Endothelial cell of umbilical vein (primary cell): Measurements from ENCODE around the gene MTA1. TPM values are rescaled to one million over a fixed set of nuclear protein-coding genes. Genes with fewer than 3 reads are reported as not detected.

Experiments
- BruUV-seq: library from RNA; stranded (reverse); fragments of 400-500 nt; replicated peaks from 2 replicates; lab custom pipeline; 2021; lab: Mats Ljungman, UMichigan
- CTCF ChIA-PET: fragments of 300-600, 350-600 bp; sonication (Branson Sonifier 250); formaldehyde crosslinking; loops from one replicate; lab custom pipeline; 2021; ENCODE audit warnings: antibody characterized with exemption, inconsistent platforms; lab: Charles Lee
- POLR2A ChIA-PET: fragments of 300-600, 350-600 bp; sonication (Branson Sonifier 250); formaldehyde crosslinking; loops from one replicate; lab custom pipeline; 2021; ENCODE audit warnings: antibody characterized with exemption, inconsistent platforms; lab: Charles Lee
- DNase-seq: peaks from one replicate; pipeline ENCODE4 v3.0.0-alpha.2; 2011; ENCODE audit warnings: low read depth, low spot score
- FAIRE-seq: peaks from 2 replicates; lab custom pipeline; 2011; peaks lifted over from hg19 to GRCh38; lab: Jason Lieb, UNC
- H2AFZ ChIP-seq: 2 replicates; pipeline ENCODE4 v1.6.0; 2012; ENCODE audit warnings: low read depth, low read length, control low read depth, inconsistent platforms
- H3K27ac ChIP-seq: 2 replicates; pipeline ENCODE4 v1.5.1; 2011; ENCODE audit warnings: low read depth, mild to moderate bottlenecking, control low read depth, low read length, moderate library complexity; ENCODE audit not compliant: insufficient read depth
- H3K27me3 ChIP-seq, 2 experiments: 2 replicates each; pipeline versions ENCODE4 v1.6.0 to v1.6.1; 2011; ENCODE audit warnings: low read length in 2 of 2, mixed read lengths in 1 of 2; ENCODE audit not compliant: control insufficient read depth in 2 of 2, insufficient read depth in 2 of 2
- H3K36me3 ChIP-seq, 2 experiments: 2 replicates in 1 of 2; 3 replicates in 1 of 2; pipeline ENCODE4 v1.5.1; 2011; ENCODE audit warnings: low read length in 2 of 2, mild to moderate bottlenecking in 1 of 2, moderate library complexity in 1 of 2; ENCODE audit not compliant: control insufficient read depth in 2 of 2, insufficient read depth in 2 of 2; ENCODE audit errors: extremely low read depth in 1 of 2
- H3K4me1 ChIP-seq: 3 replicates; pipeline ENCODE4 v1.5.1; 2011; ENCODE audit warnings: mild to moderate bottlenecking, low read length; ENCODE audit not compliant: control insufficient read depth, insufficient read depth; ENCODE audit errors: extremely low read depth
- H3K4me2 ChIP-seq: 2 replicates; pipeline ENCODE4 v1.6.1; 2011; ENCODE audit warnings: low read length, control low read depth, mixed read lengths; ENCODE audit not compliant: insufficient read depth
- H3K4me3 ChIP-seq, 3 experiments: fragments of 200-600 bp in 1 of 3; sonication (generic), shearing (Covaris generic) in 1 of 3; replicated peaks in 1 of 3; 2 replicates each; pipeline ENCODE4 v1.5.1; 2011 to 2016; ENCODE audit warnings: control low read depth in 3 of 3, low read length in 3 of 3, mild to moderate bottlenecking in 2 of 3, inconsistent platforms in 1 of 3, low read depth in 1 of 3, moderate library complexity in 1 of 3; ENCODE audit not compliant: insufficient read depth in 1 of 3
- H3K79me2 ChIP-seq: 2 replicates; pipeline ENCODE4 v1.6.0; 2012; ENCODE audit warnings: low read length, inconsistent platforms; ENCODE audit not compliant: control insufficient read depth, insufficient read depth
- H3K9ac ChIP-seq: replicated peaks from 2 replicates; pipeline ENCODE3; 2011; ENCODE audit warnings: low read length, control low read depth; ENCODE audit not compliant: insufficient read depth; ENCODE audit errors: extremely low read depth
- H3K9me1 ChIP-seq: replicated peaks from 3 replicates; pipeline ENCODE4 v1.6.0; 2011; ENCODE audit warnings: mild to moderate bottlenecking, low read length; ENCODE audit not compliant: control insufficient read depth, insufficient read depth; ENCODE audit errors: extremely low read depth
- H3K9me3 ChIP-seq: replicated peaks from 2 replicates; pipeline ENCODE4 v1.5.1; 2012; ENCODE audit warnings: low read length, inconsistent platforms; ENCODE audit not compliant: control insufficient read depth, insufficient read depth
- H4K20me1 ChIP-seq: replicated peaks from 2 replicates; pipeline ENCODE3; 2011; ENCODE audit warnings: mild to moderate bottlenecking, low read length; ENCODE audit not compliant: control insufficient read depth, insufficient read depth; ENCODE audit errors: extremely low read depth
- EZH2 ChIP-seq: IDR thresholded peaks from 2 replicates; pipeline ENCODE4 v1.6.1; 2012; ENCODE audit warnings: borderline replicate concordance, low read depth, mild to moderate bottlenecking, moderate library complexity, low read length, inconsistent platforms; ENCODE audit not compliant: severe bottlenecking
- FOS ChIP-seq: IDR thresholded peaks from 2 replicates; pipeline ENCODE4 v1.6.1; 2011; ENCODE audit warnings: mild to moderate bottlenecking, low read length, moderate library complexity, borderline replicate concordance; ENCODE audit not compliant: insufficient read depth
- GATA2 ChIP-seq: IDR thresholded peaks from 2 replicates; pipeline ENCODE4 v1.7.0; 2011; ENCODE audit warnings: low read depth, mild to moderate bottlenecking, moderate library complexity, mixed read lengths, low read length; ENCODE audit not compliant: insufficient read length, insufficient read depth
- JUN ChIP-seq: IDR thresholded peaks from 2 replicates; pipeline ENCODE4 v1.6.1; 2011; ENCODE audit warnings: borderline replicate concordance, low read depth; ENCODE audit not compliant: insufficient read length, insufficient read depth
- MAX ChIP-seq: IDR thresholded peaks from 2 replicates; pipeline ENCODE4 v1.6.1; 2011; ENCODE audit not compliant: insufficient read depth, insufficient read length
- MYC ChIP-seq: IDR thresholded peaks from one replicate; pipeline ENCODE4 v1.6.1; 2011; ENCODE audit warnings: mild to moderate bottlenecking, low read depth, low read length
- POLR2A ChIP-seq: IDR thresholded peaks from 2 replicates; pipeline ENCODE4 v1.6.1; 2012; ENCODE audit warnings: low read depth, mild to moderate bottlenecking, control low read depth, low read length
- POLR2AphosphoS5 ChIP-seq: IDR thresholded peaks from 2 replicates; pipeline ENCODE4 v1.6.1; 2012; ENCODE audit warnings: low read depth, mild to moderate bottlenecking, control low read depth, low read length, moderate library complexity; ENCODE audit not compliant: insufficient read depth
- dilution Hi-C: fragments of 300-500 bp; cut with MboI; formaldehyde crosslinking; loops from one replicate; pipeline ENCODE4 v1.15.0; 2019; ENCODE audit warnings: low sequenced_read_pairs; ENCODE audit not compliant: extremely low pct_ligation_motif_present
- intact Hi-C: fragments of 100-400 bp; cut with micrococcal nuclease; formaldehyde crosslinking; loops from one replicate; pipeline ENCODE4 v1.10.0; 2022
- polyA plus RNA-seq, 4 experiments: library from polyadenylated mRNA; depleted of rRNA in 3 of 4; stranded (reverse) in 3 of 4; unstranded in 1 of 4; fragments of >200 nt; gene quantifications; 2 replicates each; pipeline versions ENCODE4 v1.2.1 to v1.2.3, GENCODE V29; 2011 to 2012; ENCODE audit warnings: missing spikeins in 1 of 4
- total RNA-seq: library from RNA; stranded (reverse); gene quantifications from 2 replicates; pipeline ENCODE4 v1.2.3, GENCODE V29; 2021
- TF ChIP-seq, protein P1 (sequence below), 2 donors: IDR thresholded peaks; 1 replicate in 1 of 2; 2 replicates in 1 of 2; pipeline ENCODE4 v1.5.1; 2011; ENCODE audit warnings: low read length in 2 of 2, mild to moderate bottlenecking in 2 of 2, moderate library complexity in 2 of 2, control low read depth in 1 of 2, inconsistent platforms in 1 of 2, low read depth in 1 of 2; ENCODE audit not compliant: insufficient read depth in 1 of 2; ENCODE audit errors: extremely low read depth in 1 of 2

MTA1 gene
- total and polyA plus RNA-seq, 2 donors (not counting 3 experiments of a cell fraction or from before 2014, with no cell fraction given) = 85.2 to 167 TPM

GRCh38 chr14:105460116-105460515 is 40.5 kb downstream of the MTA1 start:
- no TSS peak for BruUV-seq
- Histone ChIP-seq H2AFZ (no peak overlapping the region), H3K9me3 (no peaks in the 10 kb centered on the region), H3K36me3 (peaks cover 7 to 63% of the 10 kb centered on the region in 2 experiments), H3K4me2 (no peak overlapping the region), H3K9me1 (no peaks in the 10 kb centered on the region), H3K79me2 (no peaks in the 10 kb centered on the region), H3K4me1 (no peaks in the 10 kb centered on the region), H3K4me3 (no peak overlapping the region), H3K27ac (no peak overlapping the region), H4K20me1 (no peaks in the 10 kb centered on the region), H3K27me3 (no peaks in the 10 kb centered on the region), H3K9ac (no peak overlapping the region)
- dilution Hi-C loops (no loop called here), intact Hi-C loops (no loop called here)
- ChIA-PET CTCF (no interaction called here), POLR2A (no interaction called here)
- FAIRE-seq (no peak), DNase-seq (no peak)
- TF ChIP-seq MAX = no peak
- no peak for TF ChIP-seq JUN
- TF ChIP-seq FOS = no peak
- TF ChIP-seq EZH2 = no peak
- TF ChIP-seq GATA2 = no peak
- TF ChIP-seq, protein P1, sequence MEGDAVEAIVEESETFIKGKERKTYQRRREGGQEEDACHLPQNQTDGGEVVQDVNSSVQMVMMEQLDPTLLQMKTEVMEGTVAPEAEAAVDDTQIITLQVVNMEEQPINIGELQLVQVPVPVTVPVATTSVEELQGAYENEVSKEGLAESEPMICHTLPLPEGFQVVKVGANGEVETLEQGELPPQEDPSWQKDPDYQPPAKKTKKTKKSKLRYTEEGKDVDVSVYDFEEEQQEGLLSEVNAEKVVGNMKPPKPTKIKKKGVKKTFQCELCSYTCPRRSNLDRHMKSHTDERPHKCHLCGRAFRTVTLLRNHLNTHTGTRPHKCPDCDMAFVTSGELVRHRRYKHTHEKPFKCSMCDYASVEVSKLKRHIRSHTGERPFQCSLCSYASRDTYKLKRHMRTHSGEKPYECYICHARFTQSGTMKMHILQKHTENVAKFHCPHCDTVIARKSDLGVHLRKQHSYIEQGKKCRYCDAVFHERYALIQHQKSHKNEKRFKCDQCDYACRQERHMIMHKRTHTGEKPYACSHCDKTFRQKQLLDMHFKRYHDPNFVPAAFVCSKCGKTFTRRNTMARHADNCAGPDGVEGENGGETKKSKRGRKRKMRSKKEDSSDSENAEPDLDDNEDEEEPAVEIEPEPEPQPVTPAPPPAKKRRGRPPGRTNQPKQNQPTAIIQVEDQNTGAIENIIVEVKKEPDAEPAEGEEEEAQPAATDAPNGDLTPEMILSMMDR (IDR thresholded peaks at IDR 0.05; ENCODE audit: extremely low read depth in 1 of 2, insufficient read depth in 1 of 2, low read depth in 1 of 2, low read length in 2 of 2) = no peak
- no peak for TF ChIP-seq POLR2A
- TF ChIP-seq MYC = no peak
- TF ChIP-seq POLR2AphosphoS5 = no peak
